Limb (tissue), 2 donors: ENCODE measurements around the gene GRIK5.

Experiments used
- DNase-seq, 2 donors: peaks; one replicate each; pipeline ENCODE4 v3.0.0-alpha.2; 2016; ENCODE audit errors: extremely low spot score in 2 of 2

The GRIK5 gene

DNA sequence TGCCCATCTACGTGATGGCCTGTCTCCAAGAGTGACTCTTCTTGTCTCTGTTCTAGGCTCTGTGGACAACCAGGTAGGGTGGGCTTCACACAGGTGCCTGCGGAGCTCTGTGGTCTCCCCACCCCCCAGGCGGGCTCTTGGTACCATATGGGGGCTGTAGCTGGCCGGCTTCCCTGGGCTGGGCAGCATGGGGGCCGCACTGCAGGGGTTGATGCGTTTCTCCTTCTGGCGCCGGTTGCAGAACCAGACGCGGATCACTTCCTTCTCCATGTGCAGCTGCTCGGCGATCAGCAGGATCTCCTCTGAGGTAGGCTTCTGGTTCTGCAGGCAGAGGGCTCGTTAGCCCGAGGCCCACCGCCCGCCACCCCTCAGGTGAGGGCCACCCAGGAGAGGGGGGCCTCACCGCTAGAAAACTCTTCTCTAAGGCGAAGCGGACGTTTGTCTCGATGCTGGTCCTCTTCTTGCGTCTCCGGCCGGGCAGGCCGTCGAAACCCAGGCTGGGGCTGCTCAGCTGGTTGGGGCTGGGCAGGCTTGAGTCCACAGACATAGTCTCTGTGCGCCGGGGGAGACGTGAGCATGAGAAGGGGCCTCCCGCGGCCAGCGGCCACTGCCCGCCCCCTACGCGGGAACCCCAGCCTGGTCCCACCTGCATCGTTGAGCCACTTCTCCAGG lies 25.3 kb upstream of the GRIK5 start:
- DNase-seq: no peak

- no peak for DNase-seq
Measured at GRCh38 chr19:42093926-42094325, 23.9 kb upstream of the GRIK5 start.

- DNase-seq: no peak
Measured at GRCh38 chr19:42093505-42093904, 23.5 kb upstream of the GRIK5 start.

- DNase-seq: no peak
Measured at GRCh38 chr19:42092350-42092749, 22.3 kb upstream of the GRIK5 start.

DNA sequence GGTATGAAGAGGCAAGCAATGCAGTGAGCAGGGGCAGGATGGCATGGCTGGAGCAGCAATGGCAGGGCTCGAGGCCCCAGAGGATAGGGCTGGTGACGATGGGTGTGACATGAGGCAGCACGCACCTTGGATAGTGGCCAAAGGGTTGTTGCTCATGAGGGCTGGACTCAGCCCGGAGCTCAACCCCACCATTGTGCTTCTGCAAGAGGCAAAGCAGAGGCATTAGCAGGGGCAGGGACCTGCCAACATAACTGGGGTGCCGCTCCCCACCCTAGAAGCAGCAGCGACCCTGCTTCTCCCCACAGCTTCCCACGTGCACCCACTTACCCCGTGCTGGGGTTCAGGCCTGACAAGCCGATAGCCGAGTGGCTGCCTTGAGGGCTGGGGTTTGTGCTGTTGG lies 21.7 kb upstream of the GRIK5 start:
- no peak for DNase-seq

DNA sequence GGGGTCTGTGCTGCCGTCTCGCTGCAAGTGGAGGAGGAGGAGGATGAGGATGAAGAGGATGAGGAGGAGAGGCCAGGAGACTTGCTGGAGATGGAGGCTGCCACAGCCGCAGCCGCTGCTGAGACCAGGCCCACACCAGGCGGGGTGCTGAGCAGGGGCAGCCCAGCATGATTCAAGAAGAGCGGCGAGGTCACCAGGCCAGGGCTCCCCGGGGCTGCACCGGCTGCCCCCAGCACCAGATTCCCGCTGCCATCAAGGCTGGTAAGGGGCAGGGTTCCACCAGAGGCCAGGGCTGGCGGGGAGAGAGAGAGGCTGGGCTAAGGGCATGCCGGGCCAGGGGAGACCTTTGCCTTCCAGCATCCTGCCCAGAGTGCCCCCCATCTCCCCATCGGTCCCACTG lies 21.3 kb upstream of the GRIK5 start:
- DNase-seq: no peak

DNA sequence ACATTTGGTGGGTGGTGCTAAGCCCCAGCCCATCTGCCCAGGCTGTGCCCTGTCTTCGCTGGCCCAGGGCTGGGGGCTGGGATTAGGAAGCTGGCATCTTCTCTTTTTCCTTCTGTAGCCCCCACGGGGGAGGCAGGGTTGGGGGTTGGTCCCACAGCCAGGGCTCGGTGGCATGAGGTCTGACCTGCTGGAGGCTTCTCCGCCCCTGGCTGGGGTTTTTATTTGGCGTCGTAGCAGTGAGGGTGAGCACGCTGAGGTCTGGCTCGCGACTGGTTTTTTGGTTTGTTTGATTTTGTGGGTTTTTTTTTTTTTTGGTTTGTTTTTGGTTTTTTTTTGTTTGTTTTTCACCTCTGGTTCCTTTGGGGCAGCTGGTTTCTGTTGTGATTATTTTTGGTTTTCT lies 20.7 kb upstream of the GRIK5 start:
- no peak for DNase-seq

- DNase-seq: no peak
Measured at GRCh38 chr19:42089772-42090171, 19.8 kb upstream of the GRIK5 start.

GRCh38 chr19:42089191-42089750 lies 19.3 kb upstream of the GRIK5 start:
- no peak for DNase-seq

DNA sequence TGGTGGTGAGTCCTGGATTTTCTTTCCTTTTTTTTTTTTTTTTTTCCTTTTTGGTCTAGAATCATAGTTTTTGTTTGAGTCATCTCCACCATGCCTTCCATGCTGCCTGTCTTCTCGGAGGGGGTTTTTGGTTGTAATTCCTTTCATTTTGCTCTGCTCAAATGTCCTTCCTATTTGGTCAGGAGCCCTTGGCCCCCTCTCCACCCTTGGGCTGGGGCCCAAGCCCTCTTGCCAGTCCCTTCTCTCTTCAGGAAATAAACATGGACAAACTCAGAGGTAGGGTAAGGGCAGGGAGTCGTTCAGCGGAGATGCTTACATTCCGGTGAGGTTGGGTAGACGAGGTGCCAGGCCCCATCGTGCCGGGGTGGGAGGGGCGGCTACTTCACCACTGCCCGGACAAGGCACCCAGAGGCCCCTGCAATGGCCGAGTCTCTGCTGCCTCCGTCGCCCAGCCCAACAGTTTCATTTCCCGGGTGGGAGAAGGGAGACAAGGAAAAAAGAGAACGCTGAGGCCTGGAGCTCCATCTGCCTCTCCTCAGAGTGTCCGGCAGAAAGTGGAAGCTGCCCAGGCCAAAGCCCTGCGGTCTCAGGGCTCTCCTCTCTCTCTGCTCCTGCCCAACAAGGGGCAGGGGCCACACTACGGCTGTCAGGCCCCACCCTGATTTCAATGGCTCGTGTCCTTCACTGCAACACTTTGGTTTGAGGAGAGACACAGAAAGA lies 18.6 kb upstream of the GRIK5 start:
- no peak for DNase-seq

- DNase-seq: no peak
Measured at GRCh38 chr19:42086770-42087550, 17.0 kb upstream of the GRIK5 start.

DNA sequence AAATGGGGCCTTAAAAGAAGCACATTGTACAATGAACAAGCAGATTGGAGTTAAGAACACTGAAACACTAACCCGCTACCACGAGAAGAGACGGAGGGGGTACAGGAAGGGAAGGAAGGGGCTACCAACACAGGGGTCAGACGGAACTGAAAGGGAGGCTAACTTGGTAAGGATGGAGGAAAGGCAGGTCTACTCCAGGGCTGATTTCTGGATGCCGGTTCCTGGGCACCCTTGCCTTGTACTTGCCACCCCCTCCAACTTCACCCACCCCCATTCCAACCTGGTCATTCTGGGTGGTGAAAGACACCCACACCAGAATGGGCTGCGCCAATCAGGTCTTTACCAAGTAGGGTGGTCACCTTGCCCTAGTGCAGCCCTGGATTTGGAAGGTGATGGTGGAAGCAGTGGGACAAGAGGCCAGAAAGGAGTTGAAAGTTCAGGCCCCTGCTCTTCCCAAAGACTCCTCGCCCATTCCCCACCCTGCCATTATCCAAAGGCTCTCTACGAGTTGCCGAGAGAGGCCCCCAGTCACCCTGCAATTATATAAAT lies 16.3 kb upstream of the GRIK5 start:
- no peak for DNase-seq

DNA sequence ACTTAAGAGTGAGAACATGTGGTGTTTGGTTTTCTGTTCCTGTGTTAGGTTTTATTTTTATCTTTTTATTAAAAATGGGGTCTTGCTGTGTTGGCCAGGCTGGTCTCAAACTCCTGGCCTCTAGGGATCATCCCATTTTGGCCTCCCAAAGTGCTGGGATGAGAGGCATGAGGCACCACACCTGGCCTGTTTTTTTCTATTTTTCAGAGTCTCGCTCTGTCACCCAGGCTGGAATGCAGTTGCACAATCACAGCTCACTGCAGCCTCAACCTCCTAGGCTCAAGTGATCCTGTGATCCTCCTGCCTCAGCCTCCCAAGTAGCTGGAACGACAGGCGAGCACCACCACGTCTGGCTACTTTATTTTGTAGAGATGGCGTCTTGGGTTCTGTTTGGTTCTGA lies 13.5 kb upstream of the GRIK5 start:
- no peak for DNase-seq

- DNase-seq: no peak
Measured at GRCh38 chr19:42081584-42082203, 11.7 kb upstream of the GRIK5 start.

DNA sequence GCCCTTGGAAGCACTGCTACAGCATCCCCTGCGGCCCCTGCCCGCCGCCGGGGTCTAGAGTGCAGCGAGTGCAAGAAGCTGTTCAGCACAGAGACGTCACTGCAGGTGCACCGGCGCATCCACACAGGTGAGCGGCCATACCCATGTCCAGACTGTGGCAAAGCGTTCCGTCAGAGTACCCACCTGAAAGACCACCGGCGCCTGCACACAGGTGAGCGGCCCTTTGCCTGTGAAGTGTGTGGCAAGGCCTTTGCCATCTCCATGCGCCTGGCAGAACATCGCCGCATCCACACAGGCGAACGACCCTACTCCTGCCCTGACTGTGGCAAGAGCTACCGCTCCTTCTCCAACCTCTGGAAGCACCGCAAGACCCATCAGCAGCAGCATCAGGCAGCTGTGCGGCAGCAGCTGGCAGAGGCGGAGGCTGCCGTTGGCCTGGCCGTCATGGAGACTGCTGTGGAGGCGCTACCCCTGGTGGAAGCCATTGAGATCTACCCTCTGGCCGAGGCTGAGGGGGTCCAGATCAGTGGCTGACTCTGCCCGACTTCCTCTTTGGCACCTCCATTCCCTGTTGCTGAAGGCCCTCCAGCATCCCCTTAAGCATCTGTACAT lies 10.9 kb upstream of the GRIK5 start:
- DNase-seq: no peak

GRCh38 chr19:42079886-42080763 lies 10.1 kb upstream of the GRIK5 start:
- no peak for DNase-seq

GRCh38 chr19:42079276-42079669 lies 9.3 kb upstream of the GRIK5 start:
- DNase-seq: no peak

DNA sequence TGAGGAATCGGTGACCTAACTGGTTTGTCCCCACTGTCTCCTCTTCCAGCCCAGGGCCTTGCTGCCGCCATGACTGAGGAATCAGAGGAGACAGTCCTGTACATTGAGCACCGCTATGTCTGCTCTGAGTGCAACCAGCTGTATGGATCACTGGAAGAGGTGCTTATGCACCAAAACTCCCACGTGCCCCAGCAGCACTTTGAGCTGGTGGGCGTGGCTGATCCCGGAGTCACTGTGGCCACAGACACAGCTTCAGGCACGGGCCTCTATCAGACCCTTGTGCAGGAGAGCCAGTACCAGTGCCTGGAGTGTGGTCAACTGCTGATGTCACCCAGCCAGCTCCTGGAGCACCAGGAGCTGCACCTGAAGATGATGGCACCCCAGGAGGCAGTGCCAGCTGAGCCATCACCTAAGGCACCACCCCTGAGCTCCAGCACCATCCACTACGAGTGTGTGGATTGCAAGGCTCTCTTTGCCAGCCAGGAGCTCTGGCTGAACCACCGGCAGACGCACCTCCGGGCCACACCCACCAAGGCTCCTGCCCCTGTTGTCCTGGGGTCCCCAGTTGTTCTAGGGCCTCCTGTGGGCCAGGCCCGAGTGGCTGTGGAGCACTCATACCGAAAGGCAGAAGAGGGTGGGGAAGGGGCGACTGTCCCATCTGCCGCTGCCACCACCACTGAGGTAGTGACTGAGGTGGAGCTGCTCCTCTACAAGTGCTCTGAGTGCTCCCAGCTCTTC lies 8.7 kb upstream of the GRIK5 start:
- no peak for DNase-seq

- DNase-seq: no peak
Measured at GRCh38 chr19:42078058-42078457, 8.1 kb upstream of the GRIK5 start.
